Mesendoderm (in vitro differentiated cells): Measurements from ENCODE around the gene SGCE.

Experiments
- DNase-seq: peaks from one replicate; pipeline ENCODE4 v3.0.0; 2013
- H2AK5ac ChIP-seq: 2 replicates; pipeline ENCODE4 v1.6.1; 2013; ENCODE audit warnings: low read length, inconsistent platforms
- H2BK120ac ChIP-seq: 2 replicates; pipeline ENCODE4 v1.6.1; 2013; ENCODE audit warnings: low read depth, mild to moderate bottlenecking, low read length, moderate library complexity, mixed read lengths
- H2BK15ac ChIP-seq: replicated peaks from 2 replicates; pipeline ENCODE4 v1.6.1; 2013; ENCODE audit warnings: low read depth, mild to moderate bottlenecking, moderate library complexity
- H2BK5ac ChIP-seq: 2 replicates; pipeline ENCODE4 v1.6.1; 2013; ENCODE audit warnings: low read length, inconsistent platforms
- H3K18ac ChIP-seq: 2 replicates; pipeline ENCODE4 v1.6.1; 2013; ENCODE audit warnings: mild to moderate bottlenecking, low read length, mixed read lengths
- H3K23ac ChIP-seq: one replicate; pipeline ENCODE4 v1.6.1; 2013; ENCODE audit warnings: low read length
- H3K27ac ChIP-seq: 2 replicates; pipeline ENCODE4 v1.5.1; 2013; ENCODE audit warnings: low read depth, mild to moderate bottlenecking, inconsistent platforms, low read length, moderate library complexity
- H3K27me3 ChIP-seq: 2 replicates; pipeline ENCODE4 v1.6.1; 2013; ENCODE audit warnings: low read length, control low read depth, mild to moderate bottlenecking, inconsistent platforms; ENCODE audit not compliant: insufficient read depth, poor library complexity
- H3K36me3 ChIP-seq: 2 replicates; pipeline ENCODE4 v1.6.1; 2013; ENCODE audit warnings: low read length, inconsistent platforms; ENCODE audit not compliant: control insufficient read depth, insufficient read depth
- H3K4ac ChIP-seq: one replicate; pipeline ENCODE4 v1.6.1; 2013; ENCODE audit warnings: low read depth, mild to moderate bottlenecking, low read length, moderate library complexity
- H3K4me1 ChIP-seq: 2 replicates; pipeline ENCODE4 v1.6.1; 2013; ENCODE audit warnings: low read depth, low read length, inconsistent platforms; ENCODE audit not compliant: control insufficient read depth
- H3K4me2 ChIP-seq: 2 replicates; pipeline ENCODE4 v1.6.1; 2013; ENCODE audit warnings: low read length
- H3K4me3 ChIP-seq: 2 replicates; pipeline ENCODE4 v1.5.1; 2013; ENCODE audit warnings: mild to moderate bottlenecking, low read length
- H3K56ac ChIP-seq: one replicate; pipeline ENCODE4 v1.6.1; 2013; ENCODE audit warnings: low read length
- H3K79me1 ChIP-seq: 2 replicates; pipeline ENCODE4 v1.6.1; 2013; ENCODE audit warnings: low read length, inconsistent platforms
- H3K79me2 ChIP-seq: 2 replicates; pipeline ENCODE4 v1.6.1; 2013; ENCODE audit warnings: mild to moderate bottlenecking, low read length; ENCODE audit not compliant: control insufficient read depth, insufficient read depth
- H3K9ac ChIP-seq: 2 replicates; pipeline ENCODE4 v1.6.1; 2013; ENCODE audit warnings: low read length, inconsistent platforms
- H4K5ac ChIP-seq: one replicate; pipeline ENCODE4 v1.6.1; 2013; ENCODE audit warnings: low read length
- H4K8ac ChIP-seq: one replicate; pipeline ENCODE4 v1.6.1; 2013; ENCODE audit warnings: low read depth, mild to moderate bottlenecking, control low read depth, low read length, moderate library complexity
- WGBS: extraction: QIAGEN DNeasy Blood & Tissue Kit; methylation state at CpG from one replicate; pipeline ENCODE4 v1.1.7; 2013; ENCODE audit warnings: low lambda C conversion rate, missing lambda C conversion rate; ENCODE audit not compliant: insufficient coverage; ENCODE audit errors: extremely low coverage; 5-methylcytosine and 5-hydroxymethylcytosine counted together

Gene SGCE

DNA sequence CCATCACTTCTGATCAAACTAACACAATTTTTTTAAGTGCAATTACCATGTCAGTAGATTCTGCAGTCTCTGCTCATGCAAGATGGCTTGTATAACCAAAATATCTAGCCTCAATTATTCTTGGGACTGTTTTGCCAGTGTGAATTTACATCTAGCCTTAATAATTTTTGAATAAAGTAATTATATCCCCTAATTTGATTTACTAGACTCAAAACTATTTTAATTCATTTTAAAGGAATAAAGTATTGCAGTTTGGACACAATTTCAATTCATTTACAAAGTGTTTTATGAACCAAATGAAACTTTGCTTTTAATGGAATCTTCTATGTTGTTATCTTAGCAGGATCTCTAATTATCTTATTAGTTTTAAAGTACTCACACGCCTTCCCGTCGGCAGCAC, 55.7 kb downstream of the SGCE start:
- Histone ChIP-seq H3K79me1 (no peaks in the 10 kb centered on the region), H3K56ac (no peak overlapping the region), H3K36me3 (no peaks in the 10 kb centered on the region), H2AK5ac (no peak overlapping the region), H4K5ac (no peak overlapping the region), H3K18ac (no peak overlapping the region), H3K4ac (no peak overlapping the region), H3K4me2 (no peak overlapping the region), H2BK5ac (no peak overlapping the region), H3K79me2 (no peaks in the 10 kb centered on the region), H4K8ac (no peak overlapping the region), H3K4me3 (no peak overlapping the region), H3K23ac (no peak overlapping the region), H3K4me1 (no peaks in the 10 kb centered on the region), H3K9ac (no peak overlapping the region), H2BK15ac (no peak overlapping the region), H3K27ac (no peak overlapping the region), H3K27me3 (no peaks in the 10 kb centered on the region), H2BK120ac (no peak overlapping the region)
- no CpG with 5 or more reads among the region's 3 CpGs for WGBS
- no peak for DNase-seq

DNA sequence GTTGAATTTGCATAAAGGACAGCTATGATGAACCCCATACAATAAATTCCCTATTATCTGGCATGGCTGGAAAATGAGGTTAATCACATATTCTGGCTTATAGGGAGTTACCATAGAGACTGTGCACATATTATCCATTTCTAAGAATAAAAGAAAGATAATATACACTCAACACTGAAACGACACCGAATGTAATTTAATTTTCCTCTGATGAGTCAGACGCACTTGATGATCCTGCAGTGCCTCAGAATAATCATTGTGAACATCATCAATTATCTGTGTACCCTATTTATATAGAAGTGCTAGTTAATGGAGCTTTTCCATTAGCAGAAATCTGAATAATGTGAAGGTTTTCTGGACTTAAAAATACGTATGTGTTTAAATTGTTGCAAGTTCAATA, 60.2 kb downstream of the SGCE start:
- Histone ChIP-seq H3K56ac (no peak overlapping the region), H3K23ac (no peak overlapping the region), H2BK15ac (no peak overlapping the region), H3K18ac (no peak overlapping the region), H3K27me3 (no peaks in the 10 kb centered on the region), H2BK120ac (no peak overlapping the region), H3K4ac (no peak overlapping the region), H3K36me3 (no peaks in the 10 kb centered on the region), H3K4me2 (no peak overlapping the region), H4K8ac (no peak overlapping the region), H3K79me2 (no peaks in the 10 kb centered on the region), H2AK5ac (no peak overlapping the region), H3K9ac (no peak overlapping the region), H3K4me3 (no peak overlapping the region), H2BK5ac (no peak overlapping the region), H4K5ac (no peak overlapping the region), H3K27ac (no peak overlapping the region), H3K4me1 (no peaks in the 10 kb centered on the region), H3K79me1 (no peaks in the 10 kb centered on the region)
- no CpG with 5 or more reads among the region's 4 CpGs for WGBS
- no peak for DNase-seq

DNA sequence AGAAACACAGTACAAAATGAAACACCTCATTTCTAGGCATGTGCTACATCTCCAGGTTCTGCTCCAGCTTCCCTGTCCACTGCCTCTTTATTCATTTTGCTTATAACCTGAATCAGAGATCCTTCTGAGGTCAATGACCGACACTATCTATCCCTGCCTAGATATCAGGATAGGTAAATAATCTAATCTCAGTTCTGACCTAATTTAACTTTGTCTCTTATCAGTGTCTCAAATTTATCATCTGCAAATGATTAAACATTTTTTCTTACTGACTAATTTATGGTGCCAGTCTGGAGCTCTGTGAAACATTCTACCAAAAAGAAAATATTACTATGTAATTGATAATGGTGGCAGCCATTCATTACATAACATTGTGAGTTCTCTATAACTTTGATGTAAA, 61.1 kb downstream of the SGCE start:
- no peaks in the 10 kb centered on the region for H3K79me2 ChIP-seq
- H2AK5ac ChIP-seq: no peak overlapping the region
- H3K4me1 ChIP-seq: no peaks in the 10 kb centered on the region
- no peaks in the 10 kb centered on the region for H3K27me3 ChIP-seq
- peak; percentile 34 for DNase-seq
- no peak overlapping the region for H2BK15ac ChIP-seq
- no peaks in the 10 kb centered on the region for H3K36me3 ChIP-seq
- no peak overlapping the region for H3K23ac ChIP-seq
- no peak overlapping the region for H3K27ac ChIP-seq
- no peak overlapping the region for H3K56ac ChIP-seq
- H3K4me2 ChIP-seq: no peak overlapping the region
- H3K79me1 ChIP-seq: no peaks in the 10 kb centered on the region
- no peak overlapping the region for H2BK120ac ChIP-seq
- H3K18ac ChIP-seq: no peak overlapping the region
- no CpG with 5 or more reads among the region's 1 CpG for WGBS
- no peak overlapping the region for H2BK5ac ChIP-seq
- H4K5ac ChIP-seq: no peak overlapping the region
- no peak overlapping the region for H3K4me3 ChIP-seq
- H4K8ac ChIP-seq: no peak overlapping the region
- no peak overlapping the region for H3K4ac ChIP-seq
- H3K9ac ChIP-seq: no peak overlapping the region

DNA sequence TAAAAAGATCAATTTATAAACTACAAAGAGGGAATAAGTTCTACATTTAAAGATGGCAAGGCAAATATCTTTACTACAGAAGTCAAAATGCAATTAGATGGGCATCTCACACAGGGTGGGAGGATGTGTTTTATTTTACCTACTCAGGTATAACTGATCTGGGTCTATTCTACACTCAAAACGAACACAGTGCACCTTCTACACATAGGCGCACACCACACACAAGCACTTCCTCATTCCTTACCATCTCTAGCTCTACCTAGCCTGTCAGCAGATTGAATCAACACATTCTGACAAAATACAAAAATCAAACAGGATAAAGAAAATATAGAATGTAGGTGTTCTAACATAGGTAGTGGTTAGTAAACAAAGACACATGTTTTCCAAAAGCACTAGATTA, 64.8 kb downstream of the SGCE start:
- no peak overlapping the region for H2BK15ac ChIP-seq
- no peak overlapping the region for H2AK5ac ChIP-seq
- H3K27me3 ChIP-seq: no peaks in the 10 kb centered on the region
- H3K23ac ChIP-seq: no peak overlapping the region
- no peaks in the 10 kb centered on the region for H3K79me2 ChIP-seq
- no peak overlapping the region for H3K56ac ChIP-seq
- no peak overlapping the region for H3K4ac ChIP-seq
- no peak overlapping the region for H2BK120ac ChIP-seq
- H4K5ac ChIP-seq: no peak overlapping the region
- no peak overlapping the region for H3K27ac ChIP-seq
- no peak overlapping the region for H4K8ac ChIP-seq
- H2BK5ac ChIP-seq: no peak overlapping the region
- no peaks in the 10 kb centered on the region for H3K4me1 ChIP-seq
- no peak for DNase-seq
- H3K4me3 ChIP-seq: no peak overlapping the region
- no peak overlapping the region for H3K4me2 ChIP-seq
- H3K36me3 ChIP-seq: no peaks in the 10 kb centered on the region
- no CpG with 5 or more reads among the region's 2 CpGs for WGBS
- H3K18ac ChIP-seq: no peak overlapping the region
- no peaks in the 10 kb centered on the region for H3K79me1 ChIP-seq
- H3K9ac ChIP-seq: no peak overlapping the region

DNA sequence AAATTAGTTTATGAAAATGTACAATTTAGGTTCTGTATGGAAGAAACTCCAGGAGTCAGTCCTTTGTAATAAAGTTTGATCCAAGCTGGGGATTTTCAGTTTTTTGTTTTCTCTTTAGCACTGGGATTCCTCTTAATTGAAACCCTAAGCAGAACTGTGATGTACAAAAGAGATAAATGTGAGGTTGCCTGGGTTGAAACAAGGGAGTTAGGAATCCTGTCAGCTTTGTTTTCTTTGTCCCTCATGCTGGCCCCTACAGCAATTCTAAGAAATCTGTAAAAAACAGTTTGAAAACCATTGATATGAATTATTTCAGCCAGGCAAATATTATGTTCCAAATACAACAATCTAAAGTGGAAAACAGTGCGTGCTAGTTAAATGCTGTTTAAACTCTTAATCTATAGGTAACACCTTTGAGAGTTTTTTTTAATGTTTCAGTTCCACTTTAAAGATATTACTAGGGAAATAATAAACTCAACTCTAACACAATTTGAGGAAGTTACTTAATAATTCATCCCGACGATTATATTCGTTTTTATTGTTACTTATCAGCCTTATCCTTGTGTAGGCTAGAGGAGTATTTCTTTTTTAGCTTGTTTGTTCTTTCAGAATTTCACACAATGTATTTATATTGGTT, 65.3 kb downstream of the SGCE start:
- Histone ChIP-seq H2BK15ac (no peak overlapping the region), H3K56ac (no peak overlapping the region), H3K18ac (no peak overlapping the region), H4K8ac (no peak overlapping the region), H2AK5ac (no peak overlapping the region), H3K4me3 (no peak overlapping the region), H3K79me2 (no peaks in the 10 kb centered on the region), H3K36me3 (no peaks in the 10 kb centered on the region), H2BK120ac (no peak overlapping the region), H3K4me1 (no peaks in the 10 kb centered on the region), H3K4me2 (no peak overlapping the region), H3K27ac (no peak overlapping the region), H3K79me1 (no peaks in the 10 kb centered on the region), H2BK5ac (no peak overlapping the region), H4K5ac (no peak overlapping the region), H3K4ac (no peak overlapping the region), H3K27me3 (no peaks in the 10 kb centered on the region), H3K23ac (no peak overlapping the region), H3K9ac (no peak overlapping the region)
- WGBS: no CpG with 5 or more reads among the region's 4 CpGs
- DNase-seq: no peak

DNA sequence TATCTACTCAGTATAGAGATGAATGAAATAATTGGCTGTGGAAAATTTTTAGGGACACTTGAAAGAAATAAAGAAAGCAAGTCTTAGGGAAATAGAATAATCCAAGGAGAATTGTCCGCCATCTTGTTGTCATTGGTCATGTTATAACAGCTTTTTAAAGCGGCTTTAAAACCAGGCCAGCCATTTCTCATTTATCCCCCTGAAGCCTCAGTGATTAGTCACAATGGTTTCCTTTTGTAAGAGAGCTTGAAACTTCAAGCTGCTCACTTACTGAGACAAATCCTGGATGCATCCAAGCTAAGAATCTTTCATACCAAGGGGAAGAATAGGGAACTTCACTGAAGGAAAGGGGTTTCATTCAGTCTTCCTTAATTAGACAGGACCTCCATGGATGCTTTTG, 67.9 kb downstream of the SGCE start:
- H3K56ac ChIP-seq: no peak overlapping the region

More for the DNA sequence above, 67.9 kb downstream of the SGCE start:
- no peak for DNase-seq
- H3K27me3 ChIP-seq: no peaks in the 10 kb centered on the region
- H3K79me2 ChIP-seq: no peaks in the 10 kb centered on the region
- no peak overlapping the region for H3K23ac ChIP-seq
- no peak overlapping the region for H3K18ac ChIP-seq
- no peak overlapping the region for H2BK120ac ChIP-seq
- H3K4me2 ChIP-seq: no peak overlapping the region
- H3K4me3 ChIP-seq: no peak overlapping the region
- no peaks in the 10 kb centered on the region for H3K79me1 ChIP-seq
- no peak overlapping the region for H2BK15ac ChIP-seq
- no CpG with 5 or more reads among the region's 2 CpGs for WGBS
- H3K27ac ChIP-seq: no peak overlapping the region
- no peaks in the 10 kb centered on the region for H3K36me3 ChIP-seq
- H2BK5ac ChIP-seq: no peak overlapping the region
- no peak overlapping the region for H3K9ac ChIP-seq
- H2AK5ac ChIP-seq: no peak overlapping the region
- H3K4ac ChIP-seq: no peak overlapping the region
- no peak overlapping the region for H4K8ac ChIP-seq
- H4K5ac ChIP-seq: no peak overlapping the region
- no peaks in the 10 kb centered on the region for H3K4me1 ChIP-seq
